GM23338 (cell line): ENCODE data around the gene PERCC1. TPM values are rescaled to one million over a fixed set of nuclear protein-coding genes. Genes with fewer than 3 reads are reported as not detected.

Source experiments
- ATAC-seq: fragments of 200-7000 bp; cut with Tn5 transposase; 3 replicates; pipeline ENCODE4 v1.9.1; 2020
- DNase-seq: peaks from one replicate; pipeline ENCODE4 v3.0.0-alpha.2; 2015; ENCODE audit warnings: low spot score
- H2AFZ ChIP-seq: fragments of 200-600 bp; sonication (generic); 2 replicates; pipeline ENCODE4 v1.8.0; 2016; ENCODE audit warnings: antibody characterized with exemption, mild to moderate bottlenecking, moderate library complexity
- H3F3A ChIP-seq: fragments of 200-600 bp; sonication (generic); replicated peaks from 2 replicates; pipeline ENCODE4 v1.8.0; 2017; ENCODE audit warnings: antibody characterized with exemption, mixed run types, low read depth
- H3K27ac ChIP-seq: fragments of 200-600 bp; sonication (generic); 2 replicates; pipeline ENCODE4 v1.6.1; 2016; ENCODE audit warnings: low read depth
- H3K27me3 ChIP-seq: fragments of 200-600 bp; sonication (generic); 2 replicates; pipeline ENCODE4 v1.8.0; 2016; ENCODE audit warnings: mild to moderate bottlenecking, mixed run types, moderate library complexity; ENCODE audit not compliant: insufficient read depth
- H3K36me3 ChIP-seq: fragments of 200-600 bp; sonication (generic); 2 replicates; pipeline ENCODE4 v1.8.0; 2016; ENCODE audit warnings: mild to moderate bottlenecking; ENCODE audit not compliant: insufficient read depth
- H3K4me1 ChIP-seq: fragments of 200-600 bp; sonication (generic); 2 replicates; pipeline ENCODE4 v1.8.0; 2016; ENCODE audit warnings: mild to moderate bottlenecking, moderate library complexity; ENCODE audit not compliant: insufficient read depth
- H3K4me2 ChIP-seq: fragments of 200-600 bp; sonication (generic); 2 replicates; pipeline ENCODE4 v1.7.1; 2017; ENCODE audit warnings: mixed run types
- H3K4me3 ChIP-seq: fragments of 200-600 bp; sonication (generic); 2 replicates; pipeline ENCODE4 v1.6.1; 2016; ENCODE audit warnings: mixed run types
- H3K79me2 ChIP-seq: fragments of 200-600 bp; sonication (generic); replicated peaks from 2 replicates; pipeline ENCODE4 v1.8.0; 2017; ENCODE audit warnings: mild to moderate bottlenecking; ENCODE audit not compliant: insufficient read depth
- H3K9me2 ChIP-seq: fragments of 200-600 bp; sonication (generic); 2 replicates; pipeline ENCODE4 v1.8.0; 2017; ENCODE audit not compliant: insufficient read depth
- H4K20me1 ChIP-seq: fragments of 200-600 bp; sonication (generic); replicated peaks from 2 replicates; pipeline ENCODE4 v1.8.0; 2017; ENCODE audit warnings: mild to moderate bottlenecking; ENCODE audit not compliant: insufficient read depth
- H3K27ac Mint-ChIP-seq: 2 replicates; pipeline ENCODE4 v1.8.0; 2020; ENCODE audit warnings: inconsistent platforms, mild to moderate bottlenecking, moderate library complexity, mixed read lengths
- H3K27me3 Mint-ChIP-seq: 3 replicates; pipeline ENCODE4 v1.8.0; 2022; ENCODE audit warnings: low read depth, mild to moderate bottlenecking, moderate library complexity, mixed read lengths, inconsistent platforms; ENCODE audit not compliant: insufficient read depth, poor library complexity
- H3K36me3 Mint-ChIP-seq: 3 replicates; pipeline ENCODE4 v1.8.0; 2021; ENCODE audit warnings: low read depth, mild to moderate bottlenecking, inconsistent platforms, moderate library complexity, mixed read lengths
- H3K4me1 Mint-ChIP-seq: 3 replicates; pipeline ENCODE4 v1.8.0; 2020; ENCODE audit warnings: mild to moderate bottlenecking, inconsistent platforms, mixed read lengths
- H3K4me3 Mint-ChIP-seq: 3 replicates; pipeline ENCODE4 v1.8.0; 2021; ENCODE audit warnings: moderate library complexity, mild to moderate bottlenecking, inconsistent platforms, mixed read lengths
- H3K9me3 Mint-ChIP-seq: 3 replicates; pipeline ENCODE4 v1.8.0; 2020; ENCODE audit warnings: moderate library complexity, mild to moderate bottlenecking, inconsistent platforms, mixed read lengths
- CREB1 ChIP-seq: fragments of 250-450 bp; sonication (Bioruptor Pico); IDR thresholded peaks from 2 replicates; pipeline ENCODE4 v1.5.0; 2020; ENCODE audit warnings: low read depth, mild to moderate bottlenecking, moderate library complexity
- EZH2 ChIP-seq: fragments of 200-600 bp; sonication (generic); IDR thresholded peaks from one replicate; pipeline ENCODE4 v1.8.0; 2017; ENCODE audit warnings: antibody characterized with exemption, mild to moderate bottlenecking, low read depth; ENCODE audit not compliant: unreplicated experiment
- EZH2phosphoT487 ChIP-seq: fragments of 200-600 bp; sonication (generic); IDR thresholded peaks from one replicate; pipeline ENCODE4 v1.8.1; 2018; ENCODE audit warnings: antibody characterized with exemption; ENCODE audit not compliant: unreplicated experiment
- JUNB ChIP-seq: IDR thresholded peaks from one replicate; pipeline ENCODE4 v1.6.1; 2016; ENCODE audit warnings: antibody characterized with exemption; ENCODE audit not compliant: unreplicated experiment
- NANOG ChIP-seq: IDR thresholded peaks from 2 replicates; pipeline ENCODE4 v1.6.1; 2016; ENCODE audit warnings: antibody characterized with exemption, borderline replicate concordance
- POLR2AphosphoS5 ChIP-seq: IDR thresholded peaks from 2 replicates; pipeline ENCODE4 v1.6.1; 2016; ENCODE audit warnings: antibody characterized with exemption, low read depth
- STAT1 ChIP-seq: IDR thresholded peaks from one replicate; pipeline ENCODE4 v1.6.1; 2016; ENCODE audit warnings: antibody characterized with exemption; ENCODE audit not compliant: unreplicated experiment
- ZNF114 ChIP-seq: fragments of 250-450 bp; sonication (Bioruptor Pico); IDR thresholded peaks from 2 replicates; pipeline ENCODE4 v1.5.0; 2020; ENCODE audit warnings: mild to moderate bottlenecking, moderate library complexity
- ZNF331 ChIP-seq: fragments of 250-450 bp; sonication (Bioruptor Pico); IDR thresholded peaks from 2 replicates; pipeline ENCODE4 v1.5.0; 2020; ENCODE audit warnings: low read depth, mild to moderate bottlenecking, moderate library complexity
- polyA plus RNA-seq: library from polyadenylated mRNA; unstranded; fragments of >200 nt; fragmentation: Nextera tagmentation; extraction: Ambion mirVana; gene quantifications from 2 replicates; pipeline ENCODE4 v1.2.1, GENCODE V29; 2016
- total RNA-seq: library from RNA; depleted of rRNA; stranded (reverse); fragments of >200 nt; shearing (Covaris generic); gene quantifications from 2 replicates; pipeline ENCODE4 v1.2.3, GENCODE V29; 2014
- TF ChIP-seq, protein P1 (sequence below): IDR thresholded peaks from 2 replicates; pipeline ENCODE4 v1.6.1; 2016; ENCODE audit warnings: antibody characterized with exemption
- TF ChIP-seq, protein P2 (sequence below), 2 experiments: fragments of 200-600 bp in 1 of 2; sonication (generic) in 1 of 2; conservative IDR thresholded peaks; 2 replicates each; pipeline versions ENCODE4 v1.5.1 to v1.6.1; 2016 to 2017; ENCODE audit warnings: antibody characterized with exemption in 2 of 2, low read depth in 2 of 2, mild to moderate bottlenecking in 2 of 2, moderate library complexity in 1 of 2
- TF ChIP-seq, protein P3 (sequence below): IDR thresholded peaks from one replicate; pipeline ENCODE4 v1.6.1; 2018; ENCODE audit warnings: antibody characterized with exemption; ENCODE audit not compliant: unreplicated experiment
- TF ChIP-seq, protein P4 (sequence below): fragments of 250-450 bp; sonication (Bioruptor Pico); IDR thresholded peaks from 2 replicates; pipeline ENCODE4 v1.5.0; 2020; ENCODE audit warnings: mild to moderate bottlenecking, moderate library complexity

PERCC1 gene
- total and polyA plus RNA-seq, 2 experiments from 2014 or later: not detected

DNA sequence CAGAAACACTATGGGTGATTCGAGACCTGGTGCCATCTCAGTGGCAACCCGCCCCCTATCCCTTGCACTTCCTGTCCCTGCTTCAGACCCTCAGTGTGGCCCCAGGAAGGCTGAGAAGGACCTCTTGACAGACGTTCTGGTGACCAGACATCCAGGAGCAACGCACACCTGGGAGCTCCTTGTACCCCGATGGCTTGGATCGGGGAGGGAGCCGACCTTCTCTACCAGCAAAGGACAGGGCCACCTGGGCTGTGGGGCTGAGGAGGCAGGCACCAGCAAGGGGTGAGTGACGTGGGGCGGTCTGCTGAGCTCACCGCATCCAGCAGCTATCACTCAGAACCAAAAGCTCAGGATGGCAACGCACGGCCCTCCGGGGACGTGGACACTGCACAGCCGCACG is 43.5 kb upstream of the PERCC1 start (continued):
- TF ChIP-seq, protein P1, sequence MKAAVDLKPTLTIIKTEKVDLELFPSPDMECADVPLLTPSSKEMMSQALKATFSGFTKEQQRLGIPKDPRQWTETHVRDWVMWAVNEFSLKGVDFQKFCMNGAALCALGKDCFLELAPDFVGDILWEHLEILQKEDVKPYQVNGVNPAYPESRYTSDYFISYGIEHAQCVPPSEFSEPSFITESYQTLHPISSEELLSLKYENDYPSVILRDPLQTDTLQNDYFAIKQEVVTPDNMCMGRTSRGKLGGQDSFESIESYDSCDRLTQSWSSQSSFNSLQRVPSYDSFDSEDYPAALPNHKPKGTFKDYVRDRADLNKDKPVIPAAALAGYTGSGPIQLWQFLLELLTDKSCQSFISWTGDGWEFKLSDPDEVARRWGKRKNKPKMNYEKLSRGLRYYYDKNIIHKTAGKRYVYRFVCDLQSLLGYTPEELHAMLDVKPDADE: no peak
- TF ChIP-seq NANOG: no peak

DNA sequence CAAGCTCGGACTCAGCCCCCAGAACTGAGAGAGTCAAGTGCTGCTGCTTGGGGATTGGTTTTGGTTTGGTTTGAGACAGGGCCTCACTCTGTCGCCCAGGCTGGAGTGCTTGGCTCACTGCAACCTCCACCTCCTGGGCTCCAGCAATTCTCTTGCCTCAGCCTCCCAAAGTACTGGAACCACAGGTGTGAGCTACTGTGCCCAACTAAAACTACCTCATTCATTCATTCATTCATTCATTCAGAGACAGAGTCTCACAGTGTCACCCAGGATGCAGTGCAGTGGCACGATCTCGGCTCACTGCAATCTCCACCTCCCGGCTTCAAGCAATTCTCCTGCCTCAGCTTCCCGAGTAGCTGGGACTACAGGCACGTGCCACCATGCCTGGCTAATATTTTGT is 41.1 kb upstream of the PERCC1 start:
- no peaks in the 10 kb centered on the region for H3K79me2 ChIP-seq
- no peaks in the 10 kb centered on the region for H3K27me3 ChIP-seq
- Mint-ChIP-seq H3K4me3 (no peak overlapping the region), H3K27ac (no peak overlapping the region), H3K36me3 (no peaks in the 10 kb centered on the region; the same call in 2 of the 3 replicates), H3K9me3 (no peaks in the 10 kb centered on the region), H3K27me3 (peaks cover 3% of the 10 kb centered on the region), H3K4me1 (no peaks in the 10 kb centered on the region)
- no peaks in the 10 kb centered on the region for H3K9me2 ChIP-seq
- no peaks in the 10 kb centered on the region for H3K36me3 ChIP-seq
- H4K20me1 ChIP-seq: no peaks in the 10 kb centered on the region; the same call in 1 of the 2 replicates
- no peaks in the 10 kb centered on the region for H3K4me1 ChIP-seq
- no peak overlapping the region for H3K27ac ChIP-seq
- H3K4me2 ChIP-seq: no peak overlapping the region
- H3F3A ChIP-seq: no peaks in the 10 kb centered on the region
- DNase-seq (no peak), ATAC-seq (no peak)
- no peak overlapping the region for H3K4me3 ChIP-seq
- H2AFZ ChIP-seq: no peak overlapping the region
- TF ChIP-seq POLR2AphosphoS5 (no peak), ZNF114 (no peak), CREB1 (CRISPR knock-in tag) (no peak), ZNF331 (CRISPR knock-in tag) (no peak), EZH2 (no peak), EZH2phosphoT487 (no peak), JUNB (no peak), STAT1 (no peak), NANOG (no peak)
- TF ChIP-seq, protein P2, sequence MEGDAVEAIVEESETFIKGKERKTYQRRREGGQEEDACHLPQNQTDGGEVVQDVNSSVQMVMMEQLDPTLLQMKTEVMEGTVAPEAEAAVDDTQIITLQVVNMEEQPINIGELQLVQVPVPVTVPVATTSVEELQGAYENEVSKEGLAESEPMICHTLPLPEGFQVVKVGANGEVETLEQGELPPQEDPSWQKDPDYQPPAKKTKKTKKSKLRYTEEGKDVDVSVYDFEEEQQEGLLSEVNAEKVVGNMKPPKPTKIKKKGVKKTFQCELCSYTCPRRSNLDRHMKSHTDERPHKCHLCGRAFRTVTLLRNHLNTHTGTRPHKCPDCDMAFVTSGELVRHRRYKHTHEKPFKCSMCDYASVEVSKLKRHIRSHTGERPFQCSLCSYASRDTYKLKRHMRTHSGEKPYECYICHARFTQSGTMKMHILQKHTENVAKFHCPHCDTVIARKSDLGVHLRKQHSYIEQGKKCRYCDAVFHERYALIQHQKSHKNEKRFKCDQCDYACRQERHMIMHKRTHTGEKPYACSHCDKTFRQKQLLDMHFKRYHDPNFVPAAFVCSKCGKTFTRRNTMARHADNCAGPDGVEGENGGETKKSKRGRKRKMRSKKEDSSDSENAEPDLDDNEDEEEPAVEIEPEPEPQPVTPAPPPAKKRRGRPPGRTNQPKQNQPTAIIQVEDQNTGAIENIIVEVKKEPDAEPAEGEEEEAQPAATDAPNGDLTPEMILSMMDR (conservative IDR thresholded peaks at IDR 0.05; ENCODE audit: low read depth in 2 of 2): no peak
- TF ChIP-seq, protein P3, sequence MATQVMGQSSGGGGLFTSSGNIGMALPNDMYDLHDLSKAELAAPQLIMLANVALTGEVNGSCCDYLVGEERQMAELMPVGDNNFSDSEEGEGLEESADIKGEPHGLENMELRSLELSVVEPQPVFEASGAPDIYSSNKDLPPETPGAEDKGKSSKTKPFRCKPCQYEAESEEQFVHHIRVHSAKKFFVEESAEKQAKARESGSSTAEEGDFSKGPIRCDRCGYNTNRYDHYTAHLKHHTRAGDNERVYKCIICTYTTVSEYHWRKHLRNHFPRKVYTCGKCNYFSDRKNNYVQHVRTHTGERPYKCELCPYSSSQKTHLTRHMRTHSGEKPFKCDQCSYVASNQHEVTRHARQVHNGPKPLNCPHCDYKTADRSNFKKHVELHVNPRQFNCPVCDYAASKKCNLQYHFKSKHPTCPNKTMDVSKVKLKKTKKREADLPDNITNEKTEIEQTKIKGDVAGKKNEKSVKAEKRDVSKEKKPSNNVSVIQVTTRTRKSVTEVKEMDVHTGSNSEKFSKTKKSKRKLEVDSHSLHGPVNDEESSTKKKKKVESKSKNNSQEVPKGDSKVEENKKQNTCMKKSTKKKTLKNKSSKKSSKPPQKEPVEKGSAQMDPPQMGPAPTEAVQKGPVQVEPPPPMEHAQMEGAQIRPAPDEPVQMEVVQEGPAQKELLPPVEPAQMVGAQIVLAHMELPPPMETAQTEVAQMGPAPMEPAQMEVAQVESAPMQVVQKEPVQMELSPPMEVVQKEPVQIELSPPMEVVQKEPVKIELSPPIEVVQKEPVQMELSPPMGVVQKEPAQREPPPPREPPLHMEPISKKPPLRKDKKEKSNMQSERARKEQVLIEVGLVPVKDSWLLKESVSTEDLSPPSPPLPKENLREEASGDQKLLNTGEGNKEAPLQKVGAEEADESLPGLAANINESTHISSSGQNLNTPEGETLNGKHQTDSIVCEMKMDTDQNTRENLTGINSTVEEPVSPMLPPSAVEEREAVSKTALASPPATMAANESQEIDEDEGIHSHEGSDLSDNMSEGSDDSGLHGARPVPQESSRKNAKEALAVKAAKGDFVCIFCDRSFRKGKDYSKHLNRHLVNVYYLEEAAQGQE: no peak
- TF ChIP-seq, protein P4, sequence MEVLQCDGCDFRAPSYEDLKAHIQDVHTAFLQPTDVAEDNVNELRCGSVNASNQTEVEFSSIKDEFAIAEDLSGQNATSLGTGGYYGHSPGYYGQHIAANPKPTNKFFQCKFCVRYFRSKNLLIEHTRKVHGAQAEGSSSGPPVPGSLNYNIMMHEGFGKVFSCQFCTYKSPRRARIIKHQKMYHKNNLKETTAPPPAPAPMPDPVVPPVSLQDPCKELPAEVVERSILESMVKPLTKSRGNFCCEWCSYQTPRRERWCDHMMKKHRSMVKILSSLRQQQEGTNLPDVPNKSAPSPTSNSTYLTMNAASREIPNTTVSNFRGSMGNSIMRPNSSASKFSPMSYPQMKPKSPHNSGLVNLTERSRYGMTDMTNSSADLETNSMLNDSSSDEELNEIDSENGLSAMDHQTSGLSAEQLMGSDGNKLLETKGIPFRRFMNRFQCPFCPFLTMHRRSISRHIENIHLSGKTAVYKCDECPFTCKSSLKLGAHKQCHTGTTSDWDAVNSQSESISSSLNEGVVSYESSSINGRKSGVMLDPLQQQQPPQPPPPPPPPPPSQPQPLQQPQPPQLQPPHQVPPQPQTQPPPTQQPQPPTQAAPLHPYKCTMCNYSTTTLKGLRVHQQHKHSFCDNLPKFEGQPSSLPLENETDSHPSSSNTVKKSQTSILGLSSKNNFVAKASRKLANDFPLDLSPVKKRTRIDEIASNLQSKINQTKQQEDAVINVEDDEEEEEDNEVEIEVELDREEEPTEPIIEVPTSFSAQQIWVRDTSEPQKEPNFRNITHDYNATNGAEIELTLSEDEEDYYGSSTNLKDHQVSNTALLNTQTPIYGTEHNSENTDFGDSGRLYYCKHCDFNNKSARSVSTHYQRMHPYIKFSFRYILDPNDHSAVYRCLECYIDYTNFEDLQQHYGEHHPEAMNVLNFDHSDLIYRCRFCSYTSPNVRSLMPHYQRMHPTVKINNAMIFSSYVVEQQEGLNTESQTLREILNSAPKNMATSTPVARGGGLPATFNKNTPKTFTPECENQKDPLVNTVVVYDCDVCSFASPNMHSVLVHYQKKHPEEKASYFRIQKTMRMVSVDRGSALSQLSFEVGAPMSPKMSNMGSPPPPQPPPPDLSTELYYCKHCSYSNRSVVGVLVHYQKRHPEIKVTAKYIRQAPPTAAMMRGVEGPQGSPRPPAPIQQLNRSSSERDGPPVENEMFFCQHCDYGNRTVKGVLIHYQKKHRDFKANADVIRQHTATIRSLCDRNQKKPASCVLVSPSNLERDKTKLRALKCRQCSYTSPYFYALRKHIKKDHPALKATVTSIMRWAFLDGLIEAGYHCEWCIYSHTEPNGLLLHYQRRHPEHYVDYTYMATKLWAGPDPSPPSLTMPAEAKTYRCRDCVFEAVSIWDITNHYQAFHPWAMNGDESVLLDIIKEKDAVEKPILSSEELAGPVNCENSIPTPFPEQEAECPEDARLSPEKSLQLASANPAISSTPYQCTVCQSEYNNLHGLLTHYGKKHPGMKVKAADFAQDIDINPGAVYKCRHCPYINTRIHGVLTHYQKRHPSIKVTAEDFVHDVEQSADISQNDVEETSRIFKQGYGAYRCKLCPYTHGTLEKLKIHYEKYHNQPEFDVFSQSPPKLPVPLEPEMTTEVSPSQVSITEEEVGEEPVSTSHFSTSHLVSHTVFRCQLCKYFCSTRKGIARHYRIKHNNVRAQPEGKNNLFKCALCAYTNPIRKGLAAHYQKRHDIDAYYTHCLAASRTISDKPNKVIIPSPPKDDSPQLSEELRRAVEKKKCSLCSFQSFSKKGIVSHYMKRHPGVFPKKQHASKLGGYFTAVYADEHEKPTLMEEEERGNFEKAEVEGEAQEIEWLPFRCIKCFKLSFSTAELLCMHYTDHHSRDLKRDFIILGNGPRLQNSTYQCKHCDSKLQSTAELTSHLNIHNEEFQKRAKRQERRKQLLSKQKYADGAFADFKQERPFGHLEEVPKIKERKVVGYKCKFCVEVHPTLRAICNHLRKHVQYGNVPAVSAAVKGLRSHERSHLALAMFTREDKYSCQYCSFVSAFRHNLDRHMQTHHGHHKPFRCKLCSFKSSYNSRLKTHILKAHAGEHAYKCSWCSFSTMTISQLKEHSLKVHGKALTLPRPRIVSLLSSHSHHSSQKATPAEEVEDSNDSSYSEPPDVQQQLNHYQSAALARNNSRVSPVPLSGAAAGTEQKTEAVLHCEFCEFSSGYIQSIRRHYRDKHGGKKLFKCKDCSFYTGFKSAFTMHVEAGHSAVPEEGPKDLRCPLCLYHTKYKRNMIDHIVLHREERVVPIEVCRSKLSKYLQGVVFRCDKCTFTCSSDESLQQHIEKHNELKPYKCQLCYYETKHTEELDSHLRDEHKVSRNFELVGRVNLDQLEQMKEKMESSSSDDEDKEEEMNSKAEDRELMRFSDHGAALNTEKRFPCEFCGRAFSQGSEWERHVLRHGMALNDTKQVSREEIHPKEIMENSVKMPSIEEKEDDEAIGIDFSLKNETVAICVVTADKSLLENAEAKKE: no peak
